ENCODE results near the gene HOXC13.
A peak's percentile ranks its signal among the peaks of the same experiment; 100 is the strongest.

HOXC13 gene

DNA sequence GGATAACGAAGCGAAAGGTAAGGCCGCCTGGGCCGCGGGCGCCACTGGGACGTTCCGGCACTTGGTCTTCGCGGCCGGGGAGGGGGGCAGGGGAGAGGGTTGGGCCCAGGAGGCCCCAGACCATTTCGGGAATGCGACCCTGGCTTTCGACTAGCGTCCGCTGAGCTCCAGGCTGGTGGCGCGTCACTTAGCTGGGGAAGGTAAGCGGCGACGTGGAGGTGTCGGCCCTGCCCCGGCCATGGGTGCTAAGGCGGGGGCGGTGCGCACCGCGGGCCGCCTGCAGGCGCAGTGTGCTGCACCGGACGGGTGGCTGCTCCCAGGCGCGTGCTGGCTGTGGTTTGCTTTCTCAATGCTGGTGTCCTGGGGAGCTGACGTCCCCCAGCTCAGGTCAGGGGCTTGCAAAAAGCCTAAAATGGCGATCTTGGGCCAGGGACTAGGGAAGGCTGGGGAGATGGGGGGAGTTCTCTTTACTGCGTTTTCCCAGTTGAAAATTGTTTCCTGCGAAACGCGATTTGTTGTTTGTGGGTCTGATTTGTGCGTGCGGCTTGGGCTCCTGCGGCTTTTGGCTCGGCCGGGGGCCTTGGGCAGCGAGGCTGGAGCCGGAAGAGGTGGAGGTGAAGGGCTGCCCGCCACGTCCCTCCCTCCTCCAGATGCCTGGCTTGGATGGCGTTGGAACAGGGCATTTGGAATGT is 47.5 kb downstream of the HOXC13 start:
- H3K9me3 ChIP-seq, result no peaks in the 10 kb centered on the region
- peaks cover 21% of the 10 kb centered on the region for H3K27me3 ChIP-seq
- H3K36me3 ChIP-seq, result no peaks in the 10 kb centered on the region
- DNase-seq, result no peak
- peak overlapping the region; percentile 75 for H3K4me3 ChIP-seq (ENCODE audit: low read depth, low read length)
- TF ChIP-seq, protein P1, sequence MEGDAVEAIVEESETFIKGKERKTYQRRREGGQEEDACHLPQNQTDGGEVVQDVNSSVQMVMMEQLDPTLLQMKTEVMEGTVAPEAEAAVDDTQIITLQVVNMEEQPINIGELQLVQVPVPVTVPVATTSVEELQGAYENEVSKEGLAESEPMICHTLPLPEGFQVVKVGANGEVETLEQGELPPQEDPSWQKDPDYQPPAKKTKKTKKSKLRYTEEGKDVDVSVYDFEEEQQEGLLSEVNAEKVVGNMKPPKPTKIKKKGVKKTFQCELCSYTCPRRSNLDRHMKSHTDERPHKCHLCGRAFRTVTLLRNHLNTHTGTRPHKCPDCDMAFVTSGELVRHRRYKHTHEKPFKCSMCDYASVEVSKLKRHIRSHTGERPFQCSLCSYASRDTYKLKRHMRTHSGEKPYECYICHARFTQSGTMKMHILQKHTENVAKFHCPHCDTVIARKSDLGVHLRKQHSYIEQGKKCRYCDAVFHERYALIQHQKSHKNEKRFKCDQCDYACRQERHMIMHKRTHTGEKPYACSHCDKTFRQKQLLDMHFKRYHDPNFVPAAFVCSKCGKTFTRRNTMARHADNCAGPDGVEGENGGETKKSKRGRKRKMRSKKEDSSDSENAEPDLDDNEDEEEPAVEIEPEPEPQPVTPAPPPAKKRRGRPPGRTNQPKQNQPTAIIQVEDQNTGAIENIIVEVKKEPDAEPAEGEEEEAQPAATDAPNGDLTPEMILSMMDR (IDR thresholded peaks at IDR 0.05; ENCODE audit: low read depth, low read length), result no peak; the same call in 1 of the 2 replicates
- H3K4me1 ChIP-seq, result peaks cover 8% of the 10 kb centered on the region

DNA sequence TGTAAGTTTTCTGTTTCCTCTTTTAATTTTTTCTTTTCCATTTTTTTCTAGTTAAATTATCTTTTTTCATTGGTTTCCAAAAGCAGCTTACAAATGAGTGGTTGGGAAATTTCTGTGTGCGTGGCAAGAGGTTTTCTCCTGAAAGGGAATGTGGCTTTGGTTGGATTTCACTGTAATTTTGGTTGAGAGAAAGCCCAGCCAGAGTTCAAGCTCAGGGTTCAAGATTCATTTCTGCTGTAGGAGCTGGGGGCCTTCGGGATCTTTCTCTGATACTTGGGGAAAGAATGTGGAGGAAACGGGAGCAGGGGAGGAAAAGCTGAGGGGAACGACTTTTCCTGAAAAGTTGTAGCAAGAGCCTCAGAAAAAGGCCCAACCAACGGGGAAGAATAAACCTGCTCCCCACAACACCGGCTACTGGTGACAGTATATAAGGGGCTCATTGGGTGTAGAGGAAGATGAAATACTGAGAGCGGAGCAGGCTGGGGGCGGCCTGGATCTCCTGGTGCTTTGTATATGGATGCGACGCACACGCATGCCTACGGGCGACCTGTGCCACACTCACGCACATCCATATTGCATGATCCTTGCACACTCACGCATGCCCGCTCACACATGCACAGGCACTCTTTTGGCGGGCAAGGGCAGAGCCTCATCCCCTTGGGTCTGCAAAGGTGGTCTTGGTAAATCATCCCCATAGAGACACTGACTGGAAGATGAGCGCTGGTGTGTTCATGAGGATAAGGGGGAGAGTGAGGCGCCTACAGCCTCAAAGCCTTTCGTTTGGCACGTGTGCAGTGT is 48.3 kb downstream of the HOXC13 start:
- peaks cover 8% of the 10 kb centered on the region for H3K4me1 ChIP-seq
- DNase-seq, result no peak
- TF ChIP-seq, protein P1 (IDR thresholded peaks at IDR 0.05; ENCODE audit: low read depth, low read length), result no peak
- H3K27me3 ChIP-seq, result peaks cover 21% of the 10 kb centered on the region
- no peaks in the 10 kb centered on the region for H3K36me3 ChIP-seq
- peak overlapping the region; percentile 75 for H3K4me3 ChIP-seq (ENCODE audit: low read depth, low read length)
- no peaks in the 10 kb centered on the region for H3K9me3 ChIP-seq

- H3K4me3 ChIP-seq (ENCODE audit: low read depth, low read length), result no peak overlapping the region
- H3K27me3 ChIP-seq, result peaks cover 21% of the 10 kb centered on the region
- H3K4me1 ChIP-seq, result peaks cover 8% of the 10 kb centered on the region
- TF ChIP-seq, protein P1 (IDR thresholded peaks at IDR 0.05; ENCODE audit: low read depth, low read length), result no peak
- no peaks in the 10 kb centered on the region for H3K36me3 ChIP-seq
- H3K9me3 ChIP-seq, result no peaks in the 10 kb centered on the region
- DNase-seq, result no peak
These were observed 49.2 kb downstream of the HOXC13 start for GRCh38 chr12:53987787-53988230.

DNA sequence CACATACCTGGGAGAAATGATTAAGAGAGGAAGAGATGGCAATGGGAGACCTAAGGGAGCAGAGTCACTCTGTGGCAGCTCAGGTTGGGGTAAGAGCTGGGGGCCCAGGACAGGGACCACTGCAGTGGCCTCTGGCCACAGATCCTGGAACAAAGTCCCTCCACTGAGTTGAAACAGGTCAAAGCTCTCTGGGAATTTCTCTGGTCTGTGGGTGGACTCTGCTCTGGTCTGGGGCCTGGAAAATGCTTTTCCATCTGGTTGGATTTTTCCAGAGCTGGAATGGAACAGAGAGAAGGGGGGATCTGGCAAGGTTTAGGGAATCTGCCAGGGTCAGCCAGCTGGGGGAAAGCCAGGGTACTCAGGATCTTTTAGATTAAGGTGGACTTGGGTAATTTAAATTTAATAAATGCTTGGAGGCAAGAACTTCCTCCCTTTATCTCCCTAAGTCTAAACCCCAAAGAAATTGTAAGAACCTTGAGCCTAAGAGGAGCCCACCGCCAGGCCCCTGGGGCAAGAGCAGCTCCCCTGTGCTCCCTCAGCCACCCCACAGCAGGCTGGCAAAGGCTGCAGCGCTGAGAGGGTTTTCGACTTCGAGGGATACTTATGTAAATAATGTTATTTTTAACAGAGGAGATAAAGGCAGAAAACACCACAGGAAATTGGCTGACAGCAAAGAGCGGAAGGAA is 50.1 kb downstream of the HOXC13 start:
- Histone ChIP-seq H3K36me3 (no peaks in the 10 kb centered on the region), H3K4me3 (ENCODE audit: low read depth, low read length) (peak overlapping the region; percentile 35), H3K4me1 (peaks cover 8% of the 10 kb centered on the region), H3K9me3 (no peaks in the 10 kb centered on the region), H3K27me3 (peaks cover 21% of the 10 kb centered on the region)
- DNase-seq, result no peak
- TF ChIP-seq, protein P1 (IDR thresholded peaks at IDR 0.05; ENCODE audit: low read depth, low read length), result no peak

DNA sequence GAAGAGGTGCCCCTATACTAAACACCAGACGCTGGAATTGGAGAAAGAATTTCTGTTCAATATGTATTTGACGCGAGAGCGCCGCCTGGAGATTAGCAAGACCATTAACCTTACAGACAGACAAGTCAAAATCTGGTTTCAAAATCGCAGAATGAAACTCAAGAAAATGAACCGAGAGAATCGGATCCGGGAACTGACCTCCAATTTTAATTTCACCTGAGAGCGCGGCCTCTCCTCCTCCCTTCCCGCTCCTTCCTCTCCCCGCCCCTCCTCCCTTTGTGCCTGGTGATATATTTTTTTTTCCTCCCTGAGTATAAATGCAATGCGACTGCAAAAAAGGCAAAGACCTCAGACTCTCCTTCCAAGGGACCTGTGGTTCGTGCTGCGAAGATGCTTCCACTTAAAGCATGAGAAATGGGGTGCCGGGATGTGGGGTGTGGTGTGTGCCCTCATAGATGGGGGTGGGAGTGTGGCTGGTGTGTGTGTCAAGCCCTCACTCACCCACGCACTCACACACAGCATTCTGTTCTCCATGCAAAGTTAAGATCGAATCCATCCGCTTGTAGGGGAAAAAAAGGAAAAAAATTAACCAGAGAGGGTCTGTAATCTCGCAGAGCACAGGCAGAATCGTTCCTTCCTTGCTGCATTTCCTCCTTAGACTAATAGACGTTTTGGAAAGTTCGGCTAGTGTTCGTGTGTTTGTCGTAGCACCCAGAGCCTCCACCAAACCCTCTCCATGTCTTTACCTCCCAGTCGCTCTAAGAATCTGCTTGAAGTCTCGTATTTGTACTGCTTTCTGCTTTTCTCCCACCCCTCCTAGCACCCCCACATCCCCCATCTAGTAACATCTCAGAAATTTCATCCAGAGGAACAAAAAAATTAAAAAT is 50.8 kb downstream of the HOXC13 start:
- TF ChIP-seq, protein P1 (IDR thresholded peaks at IDR 0.05; ENCODE audit: low read depth, low read length), result peak; percentile 68
- Histone ChIP-seq H3K27me3 (peaks cover 21% of the 10 kb centered on the region), H3K4me3 (ENCODE audit: low read depth, low read length) (peak overlapping the region; percentile 35), H3K4me1 (peaks cover 8% of the 10 kb centered on the region), H3K9me3 (no peaks in the 10 kb centered on the region), H3K36me3 (no peaks in the 10 kb centered on the region)
- DNase-seq, result peak; percentile 58
